ENCODE data around the gene CEP164.

GRCh38 chr11:117345039-117345438, 17.4 kb downstream of the CEP164 start:
- TF ChIP-seq EZH2 (IDR thresholded peaks at IDR 0.05; ENCODE audit: borderline replicate concordance, low read length) (no peak), CTCF (conservative IDR thresholded peaks at IDR 0.05 in 1 of 2, IDR thresholded peaks at IDR 0.05 in 1 of 2; ENCODE audit: extremely low read depth in 1 of 2, insufficient read depth in 1 of 2, low read depth in 1 of 2, low read length in 2 of 2) (no peak)
